ENCODE measurements around the gene HCN2.
"Not testable (repeated sequence)": the region's sequence is repeated elsewhere in the genome, so short reads cannot be mapped to it uniquely, and the experiment has no call there.

Gene HCN2

GRCh38 chr19:588093-588740 is 1.5 kb upstream of the HCN2 start:
- peak; percentile 83 for DNase-seq

GRCh38 chr19:588741-589692 is 664 bp upstream of the HCN2 start:
- DNase-seq: peak; percentile 10

- DNase-seq: peak; percentile 34
These were observed 690 bp downstream of the HCN2 start for GRCh38 chr19:590396-590745.

GRCh38 chr19:590750-591098 is 1.0 kb downstream of the HCN2 start:
- DNase-seq: no peak

- peak; percentile 32 for DNase-seq
These were observed 1.6 kb downstream of the HCN2 start for GRCh38 chr19:591099-591958.

- no peak for DNase-seq
These were observed 2.4 kb downstream of the HCN2 start for GRCh38 chr19:592101-592500.

- no peak for DNase-seq
These were observed 3.4 kb downstream of the HCN2 start for GRCh38 chr19:593055-593454.

- no peak for DNase-seq
These were observed 3.8 kb downstream of the HCN2 start for GRCh38 chr19:593505-593904.

GRCh38 chr19:594265-594870 is 4.7 kb downstream of the HCN2 start:
- no peak for DNase-seq

GRCh38 chr19:595326-596262 is 5.9 kb downstream of the HCN2 start:
- DNase-seq: no peak

GRCh38 chr19:596263-596655 is 6.6 kb downstream of the HCN2 start:
- DNase-seq: no peak

- no peak for DNase-seq
These were observed 8.0 kb downstream of the HCN2 start for GRCh38 chr19:597406-598315.

- DNase-seq: no peak
These were observed 11.6 kb downstream of the HCN2 start for GRCh38 chr19:601310-601709.

GRCh38 chr19:601790-602189 is 12.1 kb downstream of the HCN2 start:
- no peak for DNase-seq

- no peak for DNase-seq
These were observed 13.0 kb downstream of the HCN2 start for GRCh38 chr19:602391-603301.

- DNase-seq: not testable (repeated sequence)
These were observed 13.6 kb downstream of the HCN2 start for GRCh38 chr19:603302-603639.

- not testable (repeated sequence) for DNase-seq
These were observed 14.1 kb downstream of the HCN2 start for GRCh38 chr19:603779-604178.

- DNase-seq: no peak
These were observed 14.7 kb downstream of the HCN2 start for GRCh38 chr19:604355-604754.

- not testable (repeated sequence) for DNase-seq
These were observed 15.6 kb downstream of the HCN2 start for GRCh38 chr19:605061-605971.

Measured in NCI-H226 (cell line).